H1 (cell line): ENCODE data around the gene LMX1A. TPM values are rescaled to one million over a fixed set of nuclear protein-coding genes. Genes with fewer than 3 reads are reported as not detected.

ENCODE experiments used
- CTCF ChIA-PET: fragments of 300-600 bp; sonication (Branson Sonifier 250); formaldehyde crosslinking; loops from one replicate; lab custom pipeline; 2021; ENCODE audit not compliant: partially characterized antibody; lab: Charles Lee
- POLR2A ChIA-PET: fragments of 300-600 bp; sonication (Branson Sonifier 250); formaldehyde crosslinking; loops from one replicate; lab custom pipeline; 2021; ENCODE audit warnings: inconsistent platforms; ENCODE audit not compliant: partially characterized antibody; lab: Charles Lee
- DNase-seq, 2 experiments: peaks; one replicate each; pipeline versions ENCODE4 v3.0.0 to v3.0.0-alpha.2; 2010 to 2022; ENCODE audit warnings: low spot score in 2 of 2, low read depth in 1 of 2, mixed read lengths in 1 of 2
- FAIRE-seq: peaks from 2 replicates; lab custom pipeline; 2011; peaks lifted over from hg19 to GRCh38; lab: Jason Lieb, UNC
- H2AFZ ChIP-seq: 2 replicates; pipeline ENCODE4 v1.8.1; 2012; ENCODE audit warnings: low read length, inconsistent platforms
- H2AK5ac ChIP-seq: 2 replicates; pipeline ENCODE4 v1.6.1; 2013; ENCODE audit warnings: low read depth, low read length
- H2BK120ac ChIP-seq: replicated peaks from 2 replicates; pipeline ENCODE3; 2013; ENCODE audit warnings: low read depth, low read length, inconsistent platforms
- H2BK12ac ChIP-seq: 2 replicates; pipeline ENCODE4 v1.6.1; 2013; ENCODE audit warnings: low read depth, low read length
- H2BK15ac ChIP-seq: 2 replicates; pipeline ENCODE4 v1.6.1; 2013; ENCODE audit warnings: low read length
- H2BK20ac ChIP-seq: 2 replicates; pipeline ENCODE4 v1.6.1; 2013; ENCODE audit warnings: low read length
- H2BK5ac ChIP-seq: 2 replicates; pipeline ENCODE4 v1.6.1; 2013; ENCODE audit warnings: low read depth, low read length
- H3K14ac ChIP-seq: 2 replicates; pipeline ENCODE4 v1.6.1; 2013; ENCODE audit warnings: inconsistent platforms; ENCODE audit not compliant: insufficient read length
- H3K18ac ChIP-seq: 2 replicates; pipeline ENCODE4 v1.6.1; 2013; ENCODE audit warnings: low read length; ENCODE audit errors: extremely low read depth
- H3K23ac ChIP-seq: 2 replicates; pipeline ENCODE4 v1.6.1; 2013; ENCODE audit warnings: inconsistent platforms; ENCODE audit not compliant: insufficient read length
- H3K23me2 ChIP-seq: 2 replicates; pipeline ENCODE4 v1.6.1; 2013; ENCODE audit warnings: low read depth, low read length
- H3K27ac ChIP-seq: 2 replicates; pipeline ENCODE4 v1.6.1; 2011; ENCODE audit warnings: low read depth, low read length, inconsistent platforms
- H3K27me3 ChIP-seq, 4 experiments: replicated peaks in 1 of 4; 1 replicate in 1 of 4; 2 replicates in 3 of 4; pipeline versions ENCODE4 v1.6.1 to v1.8.1; 2011 to 2013; ENCODE audit warnings: low read length in 3 of 4, mild to moderate bottlenecking in 3 of 4, inconsistent platforms in 2 of 4, mixed read lengths in 2 of 4, moderate library complexity in 1 of 4; ENCODE audit not compliant: control insufficient read depth in 3 of 4, insufficient read depth in 3 of 4; ENCODE audit errors: extremely low read depth in 1 of 4
- H3K36me3 ChIP-seq, 4 experiments: 2 replicates each; pipeline versions ENCODE4 v1.6.1 to v1.8.1; 2011 to 2013; ENCODE audit warnings: mild to moderate bottlenecking in 4 of 4, low read length in 3 of 4, moderate library complexity in 2 of 4, control low read depth in 1 of 4, inconsistent platforms in 1 of 4; ENCODE audit not compliant: insufficient read depth in 4 of 4, control insufficient read depth in 2 of 4
- H3K4ac ChIP-seq: replicated peaks from 2 replicates; pipeline ENCODE3; 2013; ENCODE audit warnings: low read length, low read depth, mixed read lengths, inconsistent platforms; ENCODE audit not compliant: insufficient read length
- H3K4me1 ChIP-seq, 4 experiments: replicated peaks in 1 of 4; 1 replicate in 1 of 4; 2 replicates in 3 of 4; pipeline versions ENCODE4 v1.6.1 to v1.8.1; 2011 to 2013; ENCODE audit warnings: low read length in 3 of 4, inconsistent platforms in 2 of 4, mixed read lengths in 1 of 4; ENCODE audit not compliant: insufficient read depth in 4 of 4, control insufficient read depth in 3 of 4
- H3K4me2 ChIP-seq, 2 experiments: 2 replicates each; pipeline versions ENCODE4 v1.6.1 to v1.8.1; 2011 to 2013; ENCODE audit warnings: low read depth in 2 of 2, low read length in 2 of 2, control low read depth in 1 of 2, inconsistent platforms in 1 of 2, mild to moderate bottlenecking in 1 of 2; ENCODE audit not compliant: insufficient read depth in 1 of 2
- H3K4me3 ChIP-seq, 4 experiments: fragments of 200-600, 300-600 bp in 1 of 4; sonication (generic), shearing (Covaris generic), sonication (Bioruptor Twin) in 1 of 4; 2 replicates each; pipeline versions ENCODE4 v1.5.1 to v1.8.1; 2011 to 2016; ENCODE audit warnings: low read length in 4 of 4, low read depth in 3 of 4, control low read depth in 2 of 4, inconsistent platforms in 2 of 4, mild to moderate bottlenecking in 2 of 4, mixed read lengths in 1 of 4, moderate library complexity in 1 of 4; ENCODE audit not compliant: insufficient read depth in 2 of 4; ENCODE audit errors: extremely low read depth in 1 of 4
- H3K56ac ChIP-seq: replicated peaks from 2 replicates; pipeline ENCODE3; 2013; ENCODE audit warnings: low read depth, mild to moderate bottlenecking, mixed read lengths, low read length, inconsistent platforms; ENCODE audit not compliant: insufficient read length
- H3K79me1 ChIP-seq: 2 replicates; pipeline ENCODE4 v1.6.1; 2013; ENCODE audit warnings: low read depth, low read length, control low read depth
- H3K79me2 ChIP-seq, 2 experiments: 2 replicates each; pipeline versions ENCODE4 v1.6.1 to v1.8.1; 2012 to 2013; ENCODE audit warnings: low read length in 2 of 2, mild to moderate bottlenecking in 2 of 2, inconsistent platforms in 1 of 2; ENCODE audit not compliant: insufficient read depth in 2 of 2, control insufficient read depth in 1 of 2
- H3K9ac ChIP-seq, 4 experiments: replicated peaks in 1 of 4; 1 replicate in 1 of 4; 2 replicates in 3 of 4; pipeline versions ENCODE4 v1.6.1 to v1.8.1; 2011 to 2013; ENCODE audit warnings: low read depth in 3 of 4, low read length in 3 of 4, control low read depth in 2 of 4, mild to moderate bottlenecking in 2 of 4, moderate library complexity in 2 of 4, inconsistent platforms in 1 of 4; ENCODE audit errors: extremely low read depth in 1 of 4
- H3K9me3 ChIP-seq, 2 experiments: 2 replicates each; pipeline versions ENCODE4 v1.6.1 to v1.8.1; 2012 to 2013; ENCODE audit warnings: mild to moderate bottlenecking in 2 of 2, moderate library complexity in 2 of 2, control low read depth in 1 of 2, inconsistent platforms in 1 of 2, low read depth in 1 of 2, low read length in 1 of 2, mixed read lengths in 1 of 2; ENCODE audit not compliant: insufficient read depth in 2 of 2
- H4K20me1 ChIP-seq, 2 experiments: replicated peaks in 1 of 2; 2 replicates each; pipeline versions ENCODE3 to v1.8.1; 2011 to 2013; ENCODE audit warnings: inconsistent platforms in 2 of 2, low read length in 2 of 2, mild to moderate bottlenecking in 1 of 2; ENCODE audit not compliant: insufficient read depth in 2 of 2, control insufficient read depth in 1 of 2
- H4K5ac ChIP-seq: 2 replicates; pipeline ENCODE4 v1.6.1; 2013; ENCODE audit warnings: low read length, low read depth, mixed read lengths, inconsistent platforms; ENCODE audit not compliant: insufficient read length
- H4K8ac ChIP-seq: 2 replicates; pipeline ENCODE4 v1.8.0; 2013; ENCODE audit warnings: mild to moderate bottlenecking, moderate library complexity, low read length, inconsistent platforms; ENCODE audit not compliant: insufficient read depth; ENCODE audit errors: extremely low read depth
- H4K91ac ChIP-seq: replicated peaks from 2 replicates; pipeline ENCODE3; 2013; ENCODE audit warnings: low read length, mixed read lengths, inconsistent platforms; ENCODE audit not compliant: insufficient read length
- BCL11A ChIP-seq, 2 experiments: IDR thresholded peaks; one replicate each; pipeline ENCODE4 v1.6.1; 2011; ENCODE audit warnings: low read depth in 2 of 2, low read length in 2 of 2, mild to moderate bottlenecking in 2 of 2
- CBX8 ChIP-seq: fragments of 300-800, 300-1000 bp; sonication (generic); IDR thresholded peaks from 2 replicates; pipeline ENCODE4 v1.7.1; 2016; ENCODE audit warnings: low read depth, low read length, borderline replicate concordance
- CTBP2 ChIP-seq: IDR thresholded peaks from 2 replicates; pipeline ENCODE4 v1.7.0; 2011; ENCODE audit warnings: borderline replicate concordance, mild to moderate bottlenecking, moderate library complexity, mixed read lengths, low read length; ENCODE audit not compliant: insufficient read depth, insufficient read length
- EZH2 ChIP-seq: fragments of 200-600 bp; sonication (generic); IDR thresholded peaks from 2 replicates; pipeline ENCODE4 v1.7.1; 2012; ENCODE audit warnings: low read depth, mild to moderate bottlenecking, moderate library complexity, low read length, inconsistent platforms; ENCODE audit not compliant: severe bottlenecking
- KDM1A ChIP-seq: fragments of 200-600, 300-600 bp; sonication (generic); IDR thresholded peaks from 2 replicates; pipeline ENCODE4 v1.7.1; 2016; ENCODE audit warnings: mild to moderate bottlenecking, low read length, borderline replicate concordance
- SIRT6 ChIP-seq: IDR thresholded peaks from one replicate; pipeline ENCODE4 v1.7.1; 2012; ENCODE audit warnings: low read length, inconsistent platforms
- SUZ12 ChIP-seq: fragments of 200-600 bp; sonication (generic); IDR thresholded peaks from 2 replicates; pipeline ENCODE4 v1.6.1; 2012; ENCODE audit warnings: mild to moderate bottlenecking, inconsistent platforms, low read length, moderate library complexity, mixed read lengths
- TBP ChIP-seq: IDR thresholded peaks from 2 replicates; pipeline ENCODE4 v1.6.1; 2011; ENCODE audit warnings: low read depth, low read length, improper control_type of control experiment
- ZNF274 ChIP-seq: IDR thresholded peaks from 2 replicates; pipeline ENCODE4 v1.7.0; 2012; ENCODE audit warnings: low read length, borderline replicate concordance; ENCODE audit errors: extremely low read depth
- WGBS, 2 experiments: shearing (Covaris generic) in 1 of 2; methylation state at CpG; one replicate each; pipeline versions ENCODE4 v1.1.6 to v1.1.7; 2013 to 2015; ENCODE audit warnings: low lambda C conversion rate in 2 of 2, mixed read lengths in 2 of 2, inconsistent platforms in 1 of 2, low coverage in 1 of 2, missing lambda C conversion rate in 1 of 2; ENCODE audit not compliant: insufficient replicate concordance in 2 of 2, insufficient coverage in 1 of 2, insufficient read length in 1 of 2; ENCODE audit errors: extremely low coverage in 1 of 2, missing lambda C conversion rate in 1 of 2; 5-methylcytosine and 5-hydroxymethylcytosine counted together
- polyA plus RNA-seq, 7 experiments: library from polyadenylated mRNA; depleted of rRNA in 3 of 7; stranded (reverse) in 5 of 7; unstranded in 2 of 7; fragments of >200 nt in 5 of 7; fragments of 200-250 nt in 2 of 7; gene quantifications; 1 replicate in 5 of 7; 2 replicates in 1 of 7; 4 replicates in 1 of 7; pipeline versions ENCODE4 v1.2.1 to v1.2.3, GENCODE V29; 2011 to 2013; ENCODE audit warnings: missing spikeins in 2 of 7, mixed read lengths in 2 of 7
- total RNA-seq: library from RNA; stranded (reverse); fragmentation: NEBNext Ultra II Directional; extraction: Animal tissue kit (Norgen Biotek cat#: 25700); gene quantifications from 2 replicates; pipeline ENCODE4 v1.2.1, GENCODE V29; 2021
- TF ChIP-seq, protein P1 (sequence below): IDR thresholded peaks from 2 replicates; pipeline ENCODE4 v1.6.1; 2012; ENCODE audit warnings: inconsistent platforms

Gene LMX1A
- total and polyA plus RNA-seq, 2 of the 8 experiments (the other 6 are each of a cell fraction or from before 2014, with no cell fraction given): not detected

GRCh38 chr1:165355139-165355976 is 1.2 kb downstream of the LMX1A start:
- Histone ChIP-seq H3K23ac (no peak overlapping the region), H3K9ac (no peak overlapping the region), H3K79me1 (no peaks in the 10 kb centered on the region; the same call in 1 of the 2 replicates), H3K23me2 (peaks cover 35% of the 10 kb centered on the region; the same call in 1 of the 2 replicates), H3K9me3 (no peaks in the 10 kb centered on the region), H2BK20ac (no peak overlapping the region), H2BK15ac (no peak overlapping the region), H4K20me1 (peaks cover 4 to 8% of the 10 kb centered on the region in 2 experiments), H4K8ac (peak overlapping the region; percentile 25; the same call in 1 of the 2 replicates), H2BK12ac (0 out of 2 replicates have a peak overlapping the region, but pooled peaks have one; percentile 50), H2AFZ (peak overlapping the region; percentile 61; the same call in 1 of the 2 replicates), H2BK5ac (no peak overlapping the region), H3K27ac (no peak overlapping the region), H2AK5ac (no peak overlapping the region), H3K79me2 (no peaks in the 10 kb centered on the region), H4K5ac (no peak overlapping the region), H3K14ac (no peak overlapping the region), H4K91ac (no peak overlapping the region), H3K4me1 (peaks cover 6 to 33% (median 22%) of the 10 kb centered on the region in 4 experiments), H3K4ac (no peak overlapping the region), H3K4me2 (peak overlapping the region; percentile 95 to 99), H3K36me3 (no peaks in the 10 kb centered on the region), H3K18ac (peak overlapping the region; percentile 43), H2BK120ac (no peak overlapping the region), H3K56ac (no peak overlapping the region), H3K4me3 (peak overlapping the region; percentile 55 to 68 (median 59)), H3K27me3 (peaks cover 68 to 94% (median 82%) of the 10 kb centered on the region in 4 experiments)
- FAIRE-seq: no peak
- ChIA-PET POLR2A (interaction anchor here (0.9 kb wide), 1 partner anchor 12 kb away, joined by 3 read pairs; no protein-coding TSS in a partner anchor), CTCF (interaction anchor here (0.8 to 6.2 kb wide), 9 partner anchors 10 to 202 kb away, joined by 3 to 41 read pairs (median 5); no protein-coding TSS in a partner anchor)
- WGBS, 2 experiments: 2% methylated on average over 39 of the region's 53 CpGs; no CpG with 5 or more reads in 1 of the 2 experiments
- DNase-seq: peak in 1 of 2 experiments; percentile 69
- TF ChIP-seq CBX8 (0 out of 2 replicates have a peak, but pooled peaks have one; percentile 64), BCL11A (IDR thresholded peaks at IDR 0.05; ENCODE audit: low read depth in 2 of 2, low read length in 2 of 2) (no peak), SIRT6 (no peak), ZNF274 (no peak), TBP (no peak), SUZ12 (peak; percentile 90), CTBP2 (peak; percentile 96), EZH2 (peak; percentile 80), KDM1A (no peak)
- TF ChIP-seq, protein P1, sequence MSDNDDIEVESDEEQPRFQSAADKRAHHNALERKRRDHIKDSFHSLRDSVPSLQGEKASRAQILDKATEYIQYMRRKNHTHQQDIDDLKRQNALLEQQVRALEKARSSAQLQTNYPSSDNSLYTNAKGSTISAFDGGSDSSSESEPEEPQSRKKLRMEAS: peak; percentile 42; the same call in 1 of the 2 replicates
